GM21390 (cell line): ENCODE measurements around the gene IL4I1.

ENCODE experiments used
- ATAC-seq: cut with Tn5 transposase; IDR thresholded peaks from one replicate; pipeline ENCODE4 v1.9.1; 2021; ENCODE audit not compliant: unreplicated experiment

The IL4I1 gene

GRCh38 chr19:49880162-49880869, 16.4 kb downstream of the IL4I1 start:
- no peak for ATAC-seq

GRCh38 chr19:49879243-49879963, 17.3 kb downstream of the IL4I1 start:
- no peak for ATAC-seq

- ATAC-seq = no peak
These were observed 18.0 kb downstream of the IL4I1 start for GRCh38 chr19:49878744-49879070.

GRCh38 chr19:49877879-49878743, 18.6 kb downstream of the IL4I1 start:
- peak; percentile 38 for ATAC-seq

- ATAC-seq = peak; percentile 50
These were observed 19.4 kb downstream of the IL4I1 start, which contains the start of the genes AKT1S1 and TBC1D17 for GRCh38 chr19:49877020-49877878. AKT1S1 (minus strand) TSS chr19:49877355; CDS start chr19:49873295, 4,060 bp downstream. TBC1D17 (plus strand) TSS chr19:49877702; CDS start chr19:49877724, 22 bp downstream.

- ATAC-seq = peak; percentile 40
These were observed 20.2 kb downstream of the IL4I1 start for GRCh38 chr19:49876422-49877019.

- ATAC-seq = no peak
These were observed 20.7 kb downstream of the IL4I1 start for GRCh38 chr19:49875857-49876421.

- ATAC-seq = no peak
These were observed 21.5 kb downstream of the IL4I1 start for GRCh38 chr19:49875177-49875576.

- no peak for ATAC-seq
These were observed 22.1 kb downstream of the IL4I1 start for GRCh38 chr19:49874503-49875157.

GRCh38 chr19:49873834-49874233, 22.9 kb downstream of the IL4I1 start:
- no peak for ATAC-seq

GRCh38 chr19:49873129-49873521, 23.6 kb downstream of the IL4I1 start:
- ATAC-seq = no peak

- ATAC-seq = no peak
These were observed 24.2 kb downstream of the IL4I1 start for GRCh38 chr19:49872245-49873128.

GRCh38 chr19:49871349-49871985, 25.2 kb downstream of the IL4I1 start:
- ATAC-seq = no peak

- no peak for ATAC-seq
These were observed 26.3 kb downstream of the IL4I1 start for GRCh38 chr19:49870309-49870901.

GRCh38 chr19:49869484-49870308, 27.0 kb downstream of the IL4I1 start:
- peak; percentile 55 for ATAC-seq

- ATAC-seq = peak; percentile 11
These were observed 27.6 kb downstream of the IL4I1 start for GRCh38 chr19:49869009-49869483.
